WTC11 (cell line): ENCODE data around the gene MADD.

Experiments
- CTCF ChIP-seq: fragments of 200-600 bp; IDR thresholded peaks from 2 replicates; pipeline ENCODE4 v1.8.0; 2022; ENCODE audit warnings: antibody characterized with exemption
- MXD4 ChIP-seq: fragments of 250-450 bp; sonication (Bioruptor Pico); IDR thresholded peaks from 2 replicates; pipeline ENCODE4 v1.8.0; 2021; ENCODE audit warnings: mild to moderate bottlenecking, moderate library complexity, borderline replicate concordance
- USF2 ChIP-seq: sonication (generic); formaldehyde crosslinking; IDR thresholded peaks from 2 replicates; pipeline ENCODE4 v1.8.1; 2023; ENCODE audit warnings: mild to moderate bottlenecking, missing genetic modification reagents, moderate library complexity

- no peak for TF ChIP-seq CTCF
- no peak for TF ChIP-seq MXD4
- TF ChIP-seq USF2 (CRISPR knock-in tag) = no peak
Measured at GRCh38 chr11:47233989-47234668, 35.8 kb upstream of the MADD start.
